GM18498 (cell line): Measurements from ENCODE around the gene OR2T4.

ENCODE experiments used
- ATAC-seq: cut with Tn5 transposase; IDR thresholded peaks from one replicate; pipeline ENCODE4 v1.9.1; 2021; ENCODE audit warnings: mild to moderate bottlenecking, moderate library complexity; ENCODE audit not compliant: unreplicated experiment

OR2T4 gene

GRCh38 chr1:248361121-248361715 lies at the start of gene OR2T4:
Gene OR2T4, plus strand, starts transcription at chr1:248361665. Its CDS starts 0 bp downstream, at chr1:248361665.
- no peak for ATAC-seq

- ATAC-seq = no peak
Measured at GRCh38 chr1:248316796-248317195, 44.7 kb upstream of the OR2T4 start.

GRCh38 chr1:248324468-248324867 lies 37.0 kb upstream of the OR2T4 start, which contains the start of gene OR2M7:
Gene OR2M7, minus strand, starts transcription at chr1:248324568. Its CDS starts 0 bp downstream, at chr1:248324568.
- ATAC-seq = no peak

- ATAC-seq = no peak
Measured at GRCh38 chr1:248343451-248343850, 18.0 kb upstream of the OR2T4 start.

GRCh38 chr1:248348475-248348874 lies 13.0 kb upstream of the OR2T4 start, which contains the start of gene OR14C36:
Gene OR14C36, plus strand, starts transcription at chr1:248348775. Its CDS starts 0 bp downstream, at chr1:248348775.
- no peak for ATAC-seq

- ATAC-seq = no peak
Measured at GRCh38 chr1:248359415-248359814, 2.0 kb upstream of the OR2T4 start.

- ATAC-seq = no peak
Measured at GRCh38 chr1:248366609-248367008, 5.1 kb downstream of the OR2T4 start.

- peak; percentile 80 for ATAC-seq
Measured at GRCh38 chr1:248372394-248372793, 10.9 kb downstream of the OR2T4 start.

GRCh38 chr1:248373761-248374160 lies 12.3 kb downstream of the OR2T4 start:
- ATAC-seq = no peak

- ATAC-seq = no peak
Measured at GRCh38 chr1:248375446-248375845, 14.0 kb downstream of the OR2T4 start, which contains the start of gene OR2T6. Gene OR2T6, plus strand, starts transcription at chr1:248375746. Its CDS starts 11,863 bp downstream, at chr1:248387609.

- no peak for ATAC-seq
Measured at GRCh38 chr1:248376916-248377315, 15.5 kb downstream of the OR2T4 start.

- no peak for ATAC-seq
Measured at GRCh38 chr1:248380854-248381253, 19.4 kb downstream of the OR2T4 start.

- ATAC-seq = no peak
Measured at GRCh38 chr1:248388426-248388825, 27.0 kb downstream of the OR2T4 start.

- ATAC-seq = no peak
Measured at GRCh38 chr1:248393050-248393449, 31.6 kb downstream of the OR2T4 start.

GRCh38 chr1:248402748-248403147 lies 41.3 kb downstream of the OR2T4 start, which contains the start of gene OR2T1:
Gene OR2T1, plus strand, starts transcription at chr1:248403048. Its CDS starts 3,100 bp downstream, at chr1:248406148.
- no peak for ATAC-seq

- ATAC-seq = no peak
Measured at GRCh38 chr1:248404024-248404423, 42.6 kb downstream of the OR2T4 start.

- peak; percentile 55 for ATAC-seq
Measured at GRCh38 chr1:248406721-248407692, 45.5 kb downstream of the OR2T4 start.
